Progenitor cell of endocrine pancreas (in vitro differentiated cells): ENCODE data around the gene IQCF2. TPM values are rescaled to one million over a fixed set of nuclear protein-coding genes. Genes with fewer than 3 reads are reported as not detected.
"Not testable (repeated sequence)": the region's sequence is repeated elsewhere in the genome, so short reads cannot be mapped to it uniquely, and the experiment has no call there.

ENCODE experiments used
- DNase-seq: peaks from one replicate; pipeline ENCODE4 v3.0.0; 2021; ENCODE audit warnings: low spot score; ENCODE audit not compliant: unreplicated experiment
- H3K27ac Mint-ChIP-seq: 2 replicates; pipeline ENCODE4 v1.8.0; 2021; ENCODE audit warnings: mild to moderate bottlenecking, moderate library complexity, mixed read lengths
- H3K27me3 Mint-ChIP-seq: 2 replicates; pipeline ENCODE4 v1.8.0; 2021; ENCODE audit warnings: mixed read lengths
- H3K36me3 Mint-ChIP-seq: 2 replicates; pipeline ENCODE4 v1.8.0; 2022; ENCODE audit warnings: mixed read lengths; ENCODE audit not compliant: insufficient read depth
- H3K4me1 Mint-ChIP-seq: 2 replicates; pipeline ENCODE4 v1.8.0; 2021; ENCODE audit warnings: low read depth, mixed read lengths
- H3K4me3 Mint-ChIP-seq: 2 replicates; pipeline ENCODE4 v1.8.0; 2021; ENCODE audit warnings: low read depth, mild to moderate bottlenecking, moderate library complexity, mixed read lengths
- H3K9me3 Mint-ChIP-seq: 2 replicates; pipeline ENCODE4 v1.8.0; 2021; ENCODE audit warnings: low read depth, mixed read lengths
- CTCF ChIP-seq: fragments of 200-600 bp; sonication (generic); IDR thresholded peaks from one replicate; pipeline ENCODE4 v1.5.0; 2021; ENCODE audit warnings: antibody characterized with exemption, mild to moderate bottlenecking; ENCODE audit not compliant: unreplicated experiment
- total RNA-seq: library from RNA; stranded (reverse); gene quantifications from 2 replicates; pipeline ENCODE4 v1.2.1, GENCODE V29; 2021

The IQCF2 gene
- total RNA-seq, 1 donor from 2014 or later: not detected

- H3K27me3 Mint-ChIP-seq: peaks cover 14% of the 10 kb centered on the region
- H3K36me3 Mint-ChIP-seq: no peaks in the 10 kb centered on the region
- no peak for DNase-seq
- H3K9me3 Mint-ChIP-seq: no peaks in the 10 kb centered on the region
- no peak overlapping the region for H3K27ac Mint-ChIP-seq
- H3K4me3 Mint-ChIP-seq: no peak overlapping the region
- peaks cover 7% of the 10 kb centered on the region for H3K4me1 Mint-ChIP-seq
- TF ChIP-seq CTCF: no peak
These were observed 36.0 kb downstream of the IQCF2 start for GRCh38 chr3:51897391-51897790.

GRCh38 chr3:51900043-51900442, 38.6 kb downstream of the IQCF2 start:
- H3K4me1 Mint-ChIP-seq, H3K27ac Mint-ChIP-seq, H3K9me3 Mint-ChIP-seq, H3K36me3 Mint-ChIP-seq, DNase-seq, H3K4me3 Mint-ChIP-seq: not testable (repeated sequence)
- H3K27me3 Mint-ChIP-seq: peaks cover 14% of the 10 kb centered on the region

- peaks cover 18% of the 10 kb centered on the region for H3K9me3 Mint-ChIP-seq
- H3K36me3 Mint-ChIP-seq, H3K4me3 Mint-ChIP-seq, H3K4me1 Mint-ChIP-seq, H3K27ac Mint-ChIP-seq, DNase-seq: not testable (repeated sequence)
- H3K27me3 Mint-ChIP-seq: peaks cover 12% of the 10 kb centered on the region
These were observed 40.9 kb downstream of the IQCF2 start for GRCh38 chr3:51902361-51902760.

- Mint-ChIP-seq H3K4me3 (no peak overlapping the region), H3K9me3 (peaks cover 25% of the 10 kb centered on the region), H3K27me3 (peaks cover 5% of the 10 kb centered on the region), H3K4me1 (no peaks in the 10 kb centered on the region), H3K27ac (no peak overlapping the region), H3K36me3 (no peaks in the 10 kb centered on the region)
- no peak for DNase-seq
- TF ChIP-seq CTCF: no peak
These were observed 42.8 kb downstream of the IQCF2 start for GRCh38 chr3:51904034-51904823.

- TF ChIP-seq CTCF: no peak
- H3K4me1 Mint-ChIP-seq: no peaks in the 10 kb centered on the region
- H3K27me3 Mint-ChIP-seq: no peaks in the 10 kb centered on the region
- no peak for DNase-seq
- H3K9me3 Mint-ChIP-seq: peaks cover 26% of the 10 kb centered on the region
- H3K4me3 Mint-ChIP-seq: no peak overlapping the region
- H3K27ac Mint-ChIP-seq: no peak overlapping the region
- H3K36me3 Mint-ChIP-seq: no peaks in the 10 kb centered on the region
These were observed 46.6 kb downstream of the IQCF2 start for GRCh38 chr3:51908026-51908425.

Other genes with a start within 250 kb of the IQCF2 start
- 29.6 and 30.6 TPM in 2 replicates for gene TEX264, start 190.4 kb upstream of the IQCF2 start, total RNA-seq
- 0.19 and 0.82 TPM in 2 replicates for gene GRM2, start 154.5 kb upstream of the IQCF2 start, total RNA-seq
- gene IQCF6, start 82.4 kb upstream of the IQCF2 start, total RNA-seq: not detected in 2 replicates
- gene IQCF5, start 14.0 kb downstream of the IQCF2 start, total RNA-seq: not detected in 2 replicates
- gene IQCF1, start 41.7 kb downstream of the IQCF2 start, total RNA-seq: not detected in 2 replicates
- gene RRP9, start 80.3 kb downstream of the IQCF2 start, total RNA-seq: 22.5 and 24.0 TPM in 2 replicates
- gene PARP3, start 80.7 kb downstream of the IQCF2 start, total RNA-seq: 5.4 and 7.9 TPM in 2 replicates
- gene GPR62, start 93.8 kb downstream of the IQCF2 start, total RNA-seq: 0.12 TPM in 1 of 2 replicates, not detected in the other
- gene PCBP4, start 105.8 kb downstream of the IQCF2 start, total RNA-seq: 159 and 160 TPM in 2 replicates
- 13.7 and 14.4 TPM in 2 replicates for gene ABHD14B, start 112.4 kb downstream of the IQCF2 start, total RNA-seq
- gene ABHD14A, start 113.4 kb downstream of the IQCF2 start, total RNA-seq: 16.4 and 19.4 TPM in 2 replicates
- gene ACY1, start 121.9 kb downstream of the IQCF2 start, total RNA-seq: 38.0 and 43.0 TPM in 2 replicates
- gene RPL29, start 134.3 kb downstream of the IQCF2 start, total RNA-seq: 1,205 and 1,236 TPM in 2 replicates
- gene DUSP7, start 195.0 kb downstream of the IQCF2 start, total RNA-seq: 10.1 and 10.3 TPM in 2 replicates